Mesenchymal stem cell (in vitro differentiated cells and primary cell): Measurements from ENCODE around the gene PDGFRA.

Experiments used
- DNase-seq: peaks from one replicate; pipeline ENCODE4 v3.0.0-alpha.2; 2013
- H2AFZ ChIP-seq: one replicate; pipeline ENCODE4 v1.6.1; 2013; ENCODE audit warnings: low read depth, mild to moderate bottlenecking, control low read depth, inconsistent platforms, low read length, moderate library complexity
- H2AK5ac ChIP-seq: 2 replicates; pipeline ENCODE4 v1.6.1; 2013; ENCODE audit warnings: low read length, moderate library complexity, mild to moderate bottlenecking, inconsistent platforms; ENCODE audit not compliant: severe bottlenecking
- H2BK120ac ChIP-seq: one replicate; pipeline ENCODE4 v1.6.1; 2013; ENCODE audit warnings: low read depth, mild to moderate bottlenecking, inconsistent platforms, low read length, moderate library complexity
- H2BK12ac ChIP-seq, 2 experiments: one replicate each; pipeline ENCODE4 v1.6.1; 2013; ENCODE audit warnings: inconsistent platforms in 2 of 2, low read length in 2 of 2, mild to moderate bottlenecking in 2 of 2, moderate library complexity in 2 of 2, control low read depth in 1 of 2
- H2BK15ac ChIP-seq: one replicate; pipeline ENCODE4 v1.6.1; 2013; ENCODE audit warnings: mild to moderate bottlenecking, low read depth, inconsistent platforms; ENCODE audit not compliant: poor library complexity, severe bottlenecking
- H2BK5ac ChIP-seq: 2 replicates; pipeline ENCODE4 v1.6.1; 2013; ENCODE audit warnings: low read depth, mild to moderate bottlenecking, low read length, control low read depth, inconsistent platforms; ENCODE audit not compliant: poor library complexity, severe bottlenecking
- H3K14ac ChIP-seq, 2 experiments: one replicate each; pipeline ENCODE4 v1.6.1; 2013; ENCODE audit warnings: inconsistent platforms in 2 of 2, low read length in 2 of 2, control low read depth in 1 of 2, mild to moderate bottlenecking in 1 of 2, moderate library complexity in 1 of 2
- H3K18ac ChIP-seq, 2 experiments: one replicate each; pipeline ENCODE4 v1.6.1; 2013; ENCODE audit warnings: inconsistent platforms in 2 of 2, low read length in 2 of 2, control low read depth in 1 of 2, low read depth in 1 of 2, mild to moderate bottlenecking in 1 of 2
- H3K23ac ChIP-seq, 2 experiments: one replicate each; pipeline ENCODE4 v1.6.1; 2013; ENCODE audit warnings: inconsistent platforms in 2 of 2, low read length in 2 of 2, mild to moderate bottlenecking in 2 of 2, moderate library complexity in 2 of 2, control low read depth in 1 of 2
- H3K27ac ChIP-seq: 2 replicates; pipeline ENCODE4 v1.5.1; 2013; ENCODE audit warnings: mild to moderate bottlenecking, moderate library complexity, low read length, control low read depth, inconsistent platforms; ENCODE audit not compliant: poor library complexity, severe bottlenecking
- H3K27me3 ChIP-seq, 2 experiments: 2 replicates each; pipeline versions ENCODE4 v1.6.1 to v1.7.0; 2013; ENCODE audit warnings: low read length in 2 of 2, mild to moderate bottlenecking in 2 of 2, moderate library complexity in 2 of 2, control low read depth in 1 of 2, inconsistent platforms in 1 of 2; ENCODE audit not compliant: control insufficient read depth in 1 of 2, insufficient read depth in 1 of 2
- H3K36me3 ChIP-seq, 2 experiments: 2 replicates each; pipeline versions ENCODE4 v1.6.1 to v1.7.0; 2013; ENCODE audit warnings: low read length in 2 of 2, control low read depth in 1 of 2, inconsistent platforms in 1 of 2, low read depth in 1 of 2, mild to moderate bottlenecking in 1 of 2; ENCODE audit not compliant: insufficient read depth in 2 of 2, control insufficient read depth in 1 of 2
- H3K4ac ChIP-seq, 2 experiments: one replicate each; pipeline ENCODE4 v1.6.1; 2013; ENCODE audit warnings: inconsistent platforms in 2 of 2, low read length in 2 of 2, mild to moderate bottlenecking in 2 of 2, moderate library complexity in 2 of 2, control low read depth in 1 of 2, low read depth in 1 of 2
- H3K4me1 ChIP-seq: 2 replicates; pipeline ENCODE4 v1.6.1; 2013; ENCODE audit warnings: low read depth, low read length, control low read depth; ENCODE audit not compliant: control insufficient read depth, insufficient read depth
- H3K4me2 ChIP-seq: 2 replicates; pipeline ENCODE4 v1.6.1; 2013; ENCODE audit warnings: low read length, mild to moderate bottlenecking, inconsistent platforms; ENCODE audit not compliant: poor library complexity, severe bottlenecking
- H3K4me3 ChIP-seq, 2 experiments: 2 replicates each; pipeline versions ENCODE4 v1.5.1 to v1.7.0; 2013; ENCODE audit warnings: low read length in 2 of 2, mild to moderate bottlenecking in 2 of 2, control low read depth in 1 of 2, low read depth in 1 of 2; ENCODE audit not compliant: insufficient read depth in 1 of 2
- H3K79me1 ChIP-seq: replicated peaks from 2 replicates; pipeline ENCODE4 v1.6.1; 2013; ENCODE audit warnings: mild to moderate bottlenecking, control low read depth, low read length, inconsistent platforms; ENCODE audit not compliant: poor library complexity, severe bottlenecking
- H3K9ac ChIP-seq: 2 replicates; pipeline ENCODE4 v1.7.0; 2013; ENCODE audit warnings: mild to moderate bottlenecking, low read length, moderate library complexity
- H3K9me3 ChIP-seq: 2 replicates; pipeline ENCODE4 v1.7.0; 2013; ENCODE audit warnings: mild to moderate bottlenecking, low read length; ENCODE audit not compliant: control insufficient read depth
- H4K8ac ChIP-seq: one replicate; pipeline ENCODE4 v1.6.1; 2013; ENCODE audit warnings: inconsistent platforms, mild to moderate bottlenecking, low read length, moderate library complexity
- H4K91ac ChIP-seq: one replicate; pipeline ENCODE4 v1.6.1; 2013; ENCODE audit warnings: mild to moderate bottlenecking, low read length, inconsistent platforms
- WGBS: methylation state at CpG from one replicate; pipeline ENCODE4 v1.1.7; 2013; ENCODE audit warnings: mixed read lengths; 5-methylcytosine and 5-hydroxymethylcytosine counted together

PDGFRA gene

DNA sequence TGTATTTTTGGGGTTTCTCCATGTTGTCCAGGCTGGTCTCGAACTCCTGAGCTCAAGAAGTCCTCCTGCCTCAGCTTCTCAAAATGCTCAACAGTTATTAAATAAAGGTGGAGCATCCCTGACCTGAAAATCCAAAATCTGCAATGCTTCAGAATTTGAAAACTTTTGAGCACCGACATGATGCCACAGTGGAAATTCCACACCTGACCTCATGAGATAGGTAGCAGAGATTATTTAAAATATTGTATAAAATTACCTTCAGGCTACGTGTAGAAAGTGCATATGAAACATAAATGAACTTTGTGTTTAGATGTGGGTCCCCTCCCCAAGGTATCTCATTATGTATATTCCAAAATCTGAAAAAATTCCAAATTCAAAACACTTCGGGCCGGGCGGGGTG lies 42.7 kb upstream of the PDGFRA start:
- WGBS = 97% methylated on average over 4 of the region's 6 CpGs
- no peak overlapping the region for H3K4me3 ChIP-seq
- no peak overlapping the region for H4K91ac ChIP-seq

DNA sequence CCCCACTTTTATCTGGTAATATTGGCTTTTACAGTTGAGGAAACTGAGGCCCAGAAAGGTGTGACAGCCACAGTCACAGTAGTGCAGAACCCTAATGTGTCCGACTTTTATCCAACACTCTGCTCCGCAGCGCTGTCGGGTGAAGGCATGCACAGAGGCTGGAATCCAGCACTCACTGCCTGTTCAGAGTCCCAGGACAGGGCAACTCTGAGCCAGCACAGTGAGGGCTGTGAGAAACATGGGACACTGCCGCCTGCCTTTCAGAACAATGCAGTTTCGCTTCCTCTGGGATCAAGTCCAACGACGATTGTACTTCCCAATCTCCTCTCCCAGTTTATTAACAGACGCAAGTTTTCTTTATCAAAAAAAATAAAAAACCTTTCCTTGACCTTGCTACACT lies 41.9 kb upstream of the PDGFRA start:
- Histone ChIP-seq H3K4me3 (no peak overlapping the region), H3K4ac (no peak overlapping the region), H2BK5ac (peak overlapping the region; percentile 19), H3K9me3 (no peaks in the 10 kb centered on the region), H3K27ac (no peak overlapping the region), H3K4me2 (no peak overlapping the region), H3K14ac (no peak overlapping the region), H2AFZ (no peak overlapping the region), H3K79me1 (no peaks in the 10 kb centered on the region), H2BK12ac (no peak overlapping the region), H2AK5ac (no peak overlapping the region), H3K27me3 (no peaks in the 10 kb centered on the region), H2BK15ac (no peak overlapping the region), H3K9ac (no peak overlapping the region), H3K18ac (peak overlapping the region in 1 of 2 experiments; percentile 21), H4K8ac (peak overlapping the region; percentile 64), H2BK120ac (no peak overlapping the region), H4K91ac (peak overlapping the region; percentile 50), H3K4me1 (no peaks in the 10 kb centered on the region), H3K23ac (no peak overlapping the region), H3K36me3 (no peaks in the 10 kb centered on the region)
- 94% methylated on average over 9 of the region's 9 CpGs for WGBS
- no peak for DNase-seq

More for the DNA sequence above, 42.7 kb upstream of the PDGFRA start:
- Histone ChIP-seq H2BK5ac (no peak overlapping the region), H3K27me3 (no peaks in the 10 kb centered on the region), H3K18ac (no peak overlapping the region), H2AK5ac (no peak overlapping the region), H3K27ac (no peak overlapping the region), H3K9me3 (no peaks in the 10 kb centered on the region), H2AFZ (no peak overlapping the region), H2BK12ac (no peak overlapping the region), H3K9ac (no peak overlapping the region), H3K23ac (no peak overlapping the region), H3K4me1 (no peaks in the 10 kb centered on the region), H3K14ac (no peak overlapping the region), H3K36me3 (no peaks in the 10 kb centered on the region), H3K4me2 (no peak overlapping the region), H3K79me1 (no peaks in the 10 kb centered on the region), H2BK120ac (no peak overlapping the region), H3K4ac (no peak overlapping the region), H2BK15ac (no peak overlapping the region), H4K8ac (no peak overlapping the region)
- DNase-seq = no peak

DNA sequence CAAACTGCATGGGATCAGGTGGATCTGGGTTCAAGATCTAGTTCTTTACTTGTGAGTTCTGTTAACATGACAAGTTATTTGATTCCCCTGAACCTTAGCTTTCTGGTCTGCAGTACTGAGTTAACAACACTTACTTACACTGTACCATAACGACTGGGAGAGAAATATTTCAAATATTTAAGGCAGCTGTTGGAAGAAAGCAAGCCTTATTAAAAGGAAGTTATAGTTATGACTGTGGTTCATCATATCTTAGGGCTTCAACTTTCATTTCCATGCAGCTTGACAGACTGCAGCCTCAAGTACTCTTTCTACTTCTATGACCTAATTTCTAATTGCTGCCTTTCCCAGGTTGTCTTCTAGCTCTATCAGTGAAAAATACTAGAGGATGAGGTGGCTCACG lies 40.0 kb upstream of the PDGFRA start:
- WGBS = 73% methylated on average over 1 of the region's 2 CpGs
- H3K18ac ChIP-seq = no peak overlapping the region
- no peak for DNase-seq

DNA sequence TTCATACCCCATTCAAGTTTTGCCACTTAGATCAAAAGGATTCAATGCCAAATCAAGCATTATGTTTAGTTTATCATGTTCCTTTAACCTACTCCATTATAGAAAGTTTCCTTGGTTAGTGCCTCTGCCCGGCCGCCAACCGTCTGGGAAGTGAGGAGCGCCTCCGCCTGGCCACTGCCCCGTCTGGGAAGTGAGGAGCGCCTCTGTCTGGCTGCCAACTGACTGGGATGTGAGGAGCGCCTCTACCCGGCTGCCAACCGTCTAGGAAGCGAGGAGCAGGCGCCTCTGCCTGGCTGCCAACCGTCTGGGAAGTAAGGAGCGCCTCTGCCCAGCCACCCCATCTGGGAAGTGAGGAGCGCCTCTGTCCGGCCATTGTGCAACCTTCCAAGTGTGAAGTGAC lies 36.3 kb upstream of the PDGFRA start:
- H4K91ac ChIP-seq = no peak overlapping the region
- H3K4me3 ChIP-seq = no peak overlapping the region
- no peaks in the 10 kb centered on the region for H3K9me3 ChIP-seq
- no peak overlapping the region for H2AFZ ChIP-seq
- H3K27ac ChIP-seq = no peak overlapping the region
- no peak overlapping the region for H3K23ac ChIP-seq
- no peaks in the 10 kb centered on the region for H3K4me1 ChIP-seq
- no peak overlapping the region for H2BK15ac ChIP-seq
- no peak overlapping the region for H3K14ac ChIP-seq
- H2BK12ac ChIP-seq = no peak overlapping the region
- WGBS = 85% methylated on average over 14 of the region's 16 CpGs
- H3K18ac ChIP-seq = no peak overlapping the region
- H3K36me3 ChIP-seq = no peaks in the 10 kb centered on the region
- no peak for DNase-seq
- H3K27me3 ChIP-seq = no peaks in the 10 kb centered on the region
- no peak overlapping the region for H3K9ac ChIP-seq
- H3K4ac ChIP-seq = no peak overlapping the region
- no peak overlapping the region for H2BK120ac ChIP-seq
- H2BK5ac ChIP-seq = no peak overlapping the region
- H2AK5ac ChIP-seq = no peak overlapping the region
- H4K8ac ChIP-seq = no peak overlapping the region
- H3K79me1 ChIP-seq = no peaks in the 10 kb centered on the region
- H3K4me2 ChIP-seq = no peak overlapping the region

More for the DNA sequence above, 40.0 kb upstream of the PDGFRA start:
- Histone ChIP-seq H3K4me1 (no peaks in the 10 kb centered on the region), H3K4ac (no peak overlapping the region), H3K9me3 (no peaks in the 10 kb centered on the region), H3K79me1 (no peaks in the 10 kb centered on the region), H2AFZ (no peak overlapping the region), H2BK12ac (no peak overlapping the region), H2AK5ac (no peak overlapping the region), H2BK120ac (no peak overlapping the region), H4K91ac (no peak overlapping the region), H3K36me3 (no peaks in the 10 kb centered on the region), H2BK5ac (no peak overlapping the region), H3K23ac (no peak overlapping the region), H3K4me3 (no peak overlapping the region), H3K27ac (no peak overlapping the region), H3K4me2 (no peak overlapping the region), H2BK15ac (no peak overlapping the region), H4K8ac (no peak overlapping the region), H3K27me3 (no peaks in the 10 kb centered on the region), H3K14ac (no peak overlapping the region), H3K9ac (no peak overlapping the region)
